Activated naive CD8-positive, alpha-beta T cell treated with anti-CD3 and anti-CD28 coated beads, Interleukin-2, amount 50 U/mL, for 24 hours (primary cell): ENCODE measurements around the gene LY6G5B.

Source experiments
- ATAC-seq: fragments of 150-1000 bp; cut with Tn5 transposase; one replicate; pipeline ENCODE4 v1.10.0; 2021
- DNase-seq: peaks from one replicate; pipeline ENCODE4 v3.0.0; 2021
- H3K27ac Mint-ChIP-seq: one replicate; pipeline ENCODE4 v1.8.0; 2021; ENCODE audit warnings: mild to moderate bottlenecking, mixed read lengths
- H3K27me3 Mint-ChIP-seq: one replicate; pipeline ENCODE4 v1.8.0; 2021; ENCODE audit warnings: mixed read lengths
- H3K36me3 Mint-ChIP-seq: one replicate; pipeline ENCODE4 v1.8.0; 2021; ENCODE audit warnings: low read depth, mixed read lengths
- H3K4me1 Mint-ChIP-seq: one replicate; pipeline ENCODE4 v1.8.0; 2021; ENCODE audit warnings: mixed read lengths
- H3K4me3 Mint-ChIP-seq: one replicate; pipeline ENCODE4 v1.8.0; 2021; ENCODE audit warnings: mild to moderate bottlenecking, moderate library complexity, mixed read lengths
- H3K9me3 Mint-ChIP-seq: one replicate; pipeline ENCODE4 v1.8.0; 2021; ENCODE audit warnings: mixed read lengths

Gene LY6G5B

GRCh38 chr6:31655349-31656237 lies 14.2 kb upstream of the LY6G5B start, which contains the start of gene APOM:
TSS of gene APOM (plus strand) at chr6:31655894. CDS start at chr6:31655967, 73 bp downstream.
- no peak within 1 kb of the TSS for H3K4me3 Mint-ChIP-seq

GRCh38 chr6:31657406-31658157 lies 12.2 kb upstream of the LY6G5B start:
- H3K36me3 Mint-ChIP-seq = peaks cover 32% of the 10 kb centered on the region

More at GRCh38 chr6:31655349-31656237, 14.2 kb upstream of the LY6G5B start, which contains the start of gene APOM:
- peaks cover 30% of the 10 kb centered on the region for H3K36me3 Mint-ChIP-seq
- peaks cover 72% of the 10 kb centered on the region for H3K4me1 Mint-ChIP-seq
- no peak for DNase-seq
- H3K27ac Mint-ChIP-seq = peak within 1 kb of the TSS; percentile 54
- no peak for ATAC-seq
- H3K9me3 Mint-ChIP-seq = no peaks in the 10 kb centered on the region
- H3K27me3 Mint-ChIP-seq = no peaks in the 10 kb centered on the region

GRCh38 chr6:31658158-31658688 lies 11.6 kb upstream of the LY6G5B start:
- peaks cover 69% of the 10 kb centered on the region for H3K4me1 Mint-ChIP-seq
- peaks cover 36% of the 10 kb centered on the region for H3K36me3 Mint-ChIP-seq

More at GRCh38 chr6:31657406-31658157, 12.2 kb upstream of the LY6G5B start:
- Mint-ChIP-seq H3K9me3 (no peaks in the 10 kb centered on the region), H3K4me1 (peaks cover 69% of the 10 kb centered on the region), H3K27me3 (no peaks in the 10 kb centered on the region), H3K27ac (peak overlapping the region; percentile 79), H3K4me3 (peak overlapping the region; percentile 93)
- no peak for ATAC-seq
- no peak for DNase-seq

GRCh38 chr6:31658983-31659648 lies 10.7 kb upstream of the LY6G5B start:
- no peak for DNase-seq
- Mint-ChIP-seq H3K9me3 (no peaks in the 10 kb centered on the region), H3K27me3 (no peaks in the 10 kb centered on the region), H3K4me3 (peak overlapping the region; percentile 93), H3K4me1 (peaks cover 71% of the 10 kb centered on the region), H3K36me3 (peaks cover 45% of the 10 kb centered on the region), H3K27ac (peak overlapping the region; percentile 87)
- ATAC-seq = no peak

More at GRCh38 chr6:31658158-31658688, 11.6 kb upstream of the LY6G5B start:
- H3K4me3 Mint-ChIP-seq = peak overlapping the region; percentile 93
- peak overlapping the region; percentile 79 for H3K27ac Mint-ChIP-seq
- no peaks in the 10 kb centered on the region for H3K9me3 Mint-ChIP-seq
- no peak for ATAC-seq
- no peaks in the 10 kb centered on the region for H3K27me3 Mint-ChIP-seq
- no peak for DNase-seq

- Mint-ChIP-seq H3K36me3 (peaks cover 52% of the 10 kb centered on the region), H3K27me3 (peaks cover under 1% of the 10 kb centered on the region), H3K9me3 (no peaks in the 10 kb centered on the region), H3K27ac (peak overlapping the region; percentile 87), H3K4me3 (peak overlapping the region; percentile 93), H3K4me1 (peaks cover 78% of the 10 kb centered on the region)
- peak; percentile 41 for ATAC-seq
- peak; percentile 37 for DNase-seq
Observed at GRCh38 chr6:31659649-31660380, 10.0 kb upstream of the LY6G5B start.

- Mint-ChIP-seq H3K4me1 (peaks cover 76% of the 10 kb centered on the region), H3K27ac (peak within 1 kb of the TSS; percentile 87), H3K4me3 (peak within 1 kb of the TSS; percentile 93), H3K9me3 (no peaks in the 10 kb centered on the region), H3K27me3 (peaks cover 2% of the 10 kb centered on the region), H3K36me3 (peaks cover 54% of the 10 kb centered on the region)
- ATAC-seq (peak; percentile 75), DNase-seq (peak; percentile 85)
Observed at GRCh38 chr6:31660381-31661261, 9.2 kb upstream of the LY6G5B start, which contains the start of gene C6orf47. TSS of gene C6orf47 (minus strand) at chr6:31660778. CDS start at chr6:31659947, 831 bp downstream.

GRCh38 chr6:31661262-31662123 lies 8.3 kb upstream of the LY6G5B start:
- H3K36me3 Mint-ChIP-seq = peaks cover 58% of the 10 kb centered on the region
- ATAC-seq (no peak), DNase-seq (no peak)
- H3K4me3 Mint-ChIP-seq = peak overlapping the region; percentile 93
- no peaks in the 10 kb centered on the region for H3K9me3 Mint-ChIP-seq
- peak overlapping the region; percentile 46 for H3K27ac Mint-ChIP-seq
- peaks cover 2% of the 10 kb centered on the region for H3K27me3 Mint-ChIP-seq
- H3K4me1 Mint-ChIP-seq = peaks cover 75% of the 10 kb centered on the region

GRCh38 chr6:31662124-31662723 lies 7.6 kb upstream of the LY6G5B start:
- no peak for DNase-seq
- H3K36me3 Mint-ChIP-seq = peaks cover 60% of the 10 kb centered on the region
- peaks cover 76% of the 10 kb centered on the region for H3K4me1 Mint-ChIP-seq
- H3K4me3 Mint-ChIP-seq = peak overlapping the region; percentile 37
- no peak for ATAC-seq
- H3K27ac Mint-ChIP-seq = peak overlapping the region; percentile 8
- no peaks in the 10 kb centered on the region for H3K9me3 Mint-ChIP-seq
- peaks cover 2% of the 10 kb centered on the region for H3K27me3 Mint-ChIP-seq

- Mint-ChIP-seq H3K27me3 (peaks cover 2% of the 10 kb centered on the region), H3K9me3 (no peaks in the 10 kb centered on the region), H3K27ac (peak overlapping the region; percentile 98), H3K4me1 (peaks cover 76% of the 10 kb centered on the region), H3K36me3 (peaks cover 63% of the 10 kb centered on the region), H3K4me3 (peak overlapping the region; percentile 98)
- no peak for ATAC-seq
- DNase-seq = no peak
Observed at GRCh38 chr6:31663126-31663960, 6.4 kb upstream of the LY6G5B start.

GRCh38 chr6:31663961-31664789 lies 5.6 kb upstream of the LY6G5B start:
- Mint-ChIP-seq H3K27me3 (peaks cover 2% of the 10 kb centered on the region), H3K9me3 (no peaks in the 10 kb centered on the region), H3K4me3 (peak overlapping the region; percentile 98), H3K27ac (peak overlapping the region; percentile 98), H3K4me1 (peaks cover 69% of the 10 kb centered on the region), H3K36me3 (peaks cover 72% of the 10 kb centered on the region)
- no peak for ATAC-seq
- no peak for DNase-seq
